Gastrocnemius medialis (tissue), 4 donors: ENCODE results near the gene NOS1AP. TPM values are rescaled to one million over a fixed set of nuclear protein-coding genes. Genes with fewer than 3 reads are reported as not detected.

Experiments used
- ATAC-seq, 2 donors: fragments of 150-250 bp; one replicate each; pipeline ENCODE4 v1.9.1; 2016
- DNase-seq, 2 donors: peaks; one replicate each; pipeline ENCODE4 v3.0.0-alpha.2; 2019
- H3K27ac ChIP-seq, 4 donors: fragments of 200-600 bp; sonication (generic); 1 replicate in 1 of 4; 2 replicates in 3 of 4; pipeline ENCODE4 v1.5.1; 2016 to 2018; ENCODE audit warnings: mild to moderate bottlenecking in 2 of 4, moderate library complexity in 1 of 4
- H3K27me3 ChIP-seq, 3 donors: fragments of 200-600 bp; sonication (generic) in 2 of 3; 1 replicate in 1 of 3; 2 replicates in 2 of 3; pipeline versions ENCODE4 v1.5.1 to v1.6.0; 2016 to 2019; ENCODE audit warnings: mild to moderate bottlenecking in 1 of 3, moderate library complexity in 1 of 3
- H3K36me3 ChIP-seq, 2 donors: fragments of 200-600 bp; sonication (generic) in 1 of 2; one replicate each; pipeline ENCODE4 v1.5.1; 2017 to 2018
- H3K4me1 ChIP-seq, 2 donors: fragments of 200-600 bp; sonication (generic) in 1 of 2; one replicate each; pipeline ENCODE4 v1.5.1; 2016 to 2017; ENCODE audit warnings: mild to moderate bottlenecking in 2 of 2
- H3K4me3 ChIP-seq, 4 donors: fragments of 200-600 bp; sonication (generic) in 3 of 4; 1 replicate in 1 of 4; 2 replicates in 3 of 4; pipeline ENCODE4 v1.5.1; 2016 to 2019; ENCODE audit warnings: mild to moderate bottlenecking in 2 of 4
- H3K9me3 ChIP-seq, 3 donors: fragments of 200-600 bp; sonication (generic) in 2 of 3; 1 replicate in 1 of 3; 2 replicates in 2 of 3; pipeline ENCODE4 v1.5.1; 2016 to 2019
- CTCF ChIP-seq, 5 experiments: fragments of 450-650 bp in 3 of 5; fragments of 200-600 bp in 2 of 5; sonication (generic) in 2 of 5; IDR thresholded peaks in 4 of 5; conservative IDR thresholded peaks in 1 of 5; 1 replicate in 4 of 5; 2 replicates in 1 of 5; pipeline ENCODE4 v1.5.1; 2016 to 2019; ENCODE audit warnings: antibody characterized with exemption in 5 of 5, mild to moderate bottlenecking in 3 of 5, moderate library complexity in 3 of 5
- POLR2A ChIP-seq, 2 donors: fragments of 450-650 bp; IDR thresholded peaks; one replicate each; pipeline ENCODE4 v1.6.1; 2017; ENCODE audit warnings: antibody characterized with exemption in 2 of 2, mild to moderate bottlenecking in 2 of 2, moderate library complexity in 2 of 2
- in situ Hi-C, 4 donors: fragments of 200-750 bp; cut with MboI; loops; one replicate each; pipeline versions ENCODE4 v1.15.0 to v1.8.0; 2017; ENCODE audit warnings: low sequenced_read_pairs in 4 of 4
- intact Hi-C: fragments of 100-400 bp; cut with DNase I; formaldehyde crosslinking; loops from one replicate; pipeline ENCODE4 v1.15.1; 2023; ENCODE audit warnings: low total_unique reads
- total RNA-seq, 4 donors: library from RNA; depleted of rRNA; stranded (reverse); fragments of >200 nt; gene quantifications; one replicate each; pipeline versions ENCODE4 v1.1.0 to v1.2.3, GENCODE V29; 2016

NOS1AP gene
- total RNA-seq, 4 donors from 2014 or later, result 0.20 to 0.40 (median 0.25) TPM

- intact Hi-C loops, result no loop called here
- H3K4me1 ChIP-seq, result peaks cover 0 to 5% of the 10 kb centered on the region in 2 donors
Measured at GRCh38 chr1:162193221-162193620, 123.7 kb downstream of the NOS1AP start.

GRCh38 chr1:162193815-162194214 lies 124.3 kb downstream of the NOS1AP start:
- DNase-seq (no peak), ATAC-seq (no peak)
- Histone ChIP-seq H3K4me3 (no peak overlapping the region), H3K27ac (no peak overlapping the region), H3K36me3 (no peaks in the 10 kb centered on the region), H3K27me3 (no peaks in the 10 kb centered on the region), H3K4me1 (peaks cover 0 to 5% of the 10 kb centered on the region in 2 donors), H3K9me3 (no peaks in the 10 kb centered on the region)
- TF ChIP-seq CTCF (IDR thresholded peaks at IDR 0.05 in 4 of 5, conservative IDR thresholded peaks at IDR 0.05 in 1 of 5), result no peak
- no peak for TF ChIP-seq POLR2A (IDR thresholded peaks at IDR 0.05)
- in situ Hi-C loops, result no loop called here
- intact Hi-C loops, result no loop called here

More at GRCh38 chr1:162193221-162193620, 123.7 kb downstream of the NOS1AP start:
- Histone ChIP-seq H3K4me3 (no peak overlapping the region), H3K9me3 (no peaks in the 10 kb centered on the region), H3K27ac (no peak overlapping the region), H3K36me3 (no peaks in the 10 kb centered on the region), H3K27me3 (no peaks in the 10 kb centered on the region)
- in situ Hi-C loops, result no loop called here
- DNase-seq (no peak), ATAC-seq (no peak)
- TF ChIP-seq CTCF (IDR thresholded peaks at IDR 0.05 in 4 of 5, conservative IDR thresholded peaks at IDR 0.05 in 1 of 5) (no peak), POLR2A (IDR thresholded peaks at IDR 0.05) (no peak)

GRCh38 chr1:162195567-162195966 lies 126.1 kb downstream of the NOS1AP start:
- intact Hi-C loops (no loop called here), in situ Hi-C loops (no loop called here)
- H3K4me1 ChIP-seq, result peaks cover 0 to 5% of the 10 kb centered on the region in 2 donors
- H3K27me3 ChIP-seq, result no peaks in the 10 kb centered on the region
- H3K36me3 ChIP-seq, result no peaks in the 10 kb centered on the region
- TF ChIP-seq POLR2A (IDR thresholded peaks at IDR 0.05) (no peak), CTCF (IDR thresholded peaks at IDR 0.05 in 4 of 5, conservative IDR thresholded peaks at IDR 0.05 in 1 of 5) (no peak)
- no peaks in the 10 kb centered on the region for H3K9me3 ChIP-seq
- no peak overlapping the region for H3K4me3 ChIP-seq
- H3K27ac ChIP-seq, result no peak overlapping the region
- DNase-seq, result no peak
- no peak for ATAC-seq

GRCh38 chr1:162196387-162196786 lies 126.9 kb downstream of the NOS1AP start:
- H3K4me1 ChIP-seq, result peaks cover 0 to 5% of the 10 kb centered on the region in 2 donors
- H3K36me3 ChIP-seq, result no peaks in the 10 kb centered on the region

More at GRCh38 chr1:162196387-162196786, 126.9 kb downstream of the NOS1AP start:
- Histone ChIP-seq H3K4me3 (no peak overlapping the region), H3K27me3 (no peaks in the 10 kb centered on the region), H3K27ac (no peak overlapping the region), H3K9me3 (no peaks in the 10 kb centered on the region)
- intact Hi-C loops, result no loop called here
- in situ Hi-C loops, result no loop called here
- no peak for DNase-seq
- ATAC-seq, result no peak
- TF ChIP-seq POLR2A (IDR thresholded peaks at IDR 0.05), result no peak
- no peak for TF ChIP-seq CTCF (IDR thresholded peaks at IDR 0.05 in 4 of 5, conservative IDR thresholded peaks at IDR 0.05 in 1 of 5)
